ENCODE measurements around the gene MRPS2.

GRCh38 chr9:135521608-135522095, 21.2 kb downstream of the MRPS2 start:
- TF ChIP-seq POLR2A (IDR thresholded peaks at IDR 0.05) (no peak), CTCF (IDR thresholded peaks at IDR 0.05) (no peak)
